NCI-H2227 treated with DMSO at 0.1 percent for 48 hours (cell line): ENCODE results near the gene TECR.
"Not testable (repeated sequence)": the region's sequence is repeated elsewhere in the genome, so short reads cannot be mapped to it uniquely, and the experiment has no call there.

Experiments used
- DNase-seq: peaks from one replicate; lab custom pipeline; 2025; lab: John Stamatoyannopoulos, UW

Gene TECR

GRCh38 chr19:14536926-14537692, 7.7 kb downstream of the TECR start:
- DNase-seq, result peak; percentile 48

- no peak for DNase-seq
These were observed 11.5 kb downstream of the TECR start for GRCh38 chr19:14540741-14541525.

GRCh38 chr19:14541979-14542378, 12.6 kb downstream of the TECR start:
- not testable (repeated sequence) for DNase-seq

GRCh38 chr19:14542711-14543328, 13.4 kb downstream of the TECR start:
- DNase-seq, result no peak

GRCh38 chr19:14544047-14544446, 14.7 kb downstream of the TECR start:
- DNase-seq, result no peak

- peak; percentile 38 for DNase-seq
These were observed 15.8 kb downstream of the TECR start for GRCh38 chr19:14544977-14545715.

GRCh38 chr19:14545716-14546082, 16.3 kb downstream of the TECR start:
- no peak for DNase-seq

- DNase-seq, result no peak
These were observed 20.9 kb downstream of the TECR start for GRCh38 chr19:14550201-14550754.

GRCh38 chr19:14551134-14552005, 22.0 kb downstream of the TECR start:
- not testable (repeated sequence) for DNase-seq

- DNase-seq, result not testable (repeated sequence)
These were observed 22.6 kb downstream of the TECR start for GRCh38 chr19:14552006-14552360.

GRCh38 chr19:14553042-14553938, 23.9 kb downstream of the TECR start:
- no peak for DNase-seq

- DNase-seq, result no peak
These were observed 24.5 kb downstream of the TECR start for GRCh38 chr19:14553939-14554243.

- DNase-seq, result no peak
These were observed 25.0 kb downstream of the TECR start for GRCh38 chr19:14554382-14554812.

GRCh38 chr19:14555918-14556661, 26.7 kb downstream of the TECR start:
- no peak for DNase-seq

- peak; percentile 27 for DNase-seq
These were observed 27.3 kb downstream of the TECR start for GRCh38 chr19:14556662-14557188.

GRCh38 chr19:14558370-14559066, 29.1 kb downstream of the TECR start:
- no peak for DNase-seq

- DNase-seq, result no peak
These were observed 30.8 kb downstream of the TECR start for GRCh38 chr19:14559916-14560775.

GRCh38 chr19:14560776-14561108, 31.3 kb downstream of the TECR start:
- no peak for DNase-seq
